NCI-H2081 (cell line): Measurements from ENCODE around the gene SLC35C1.

ENCODE experiments used
- DNase-seq, 2 experiments: peaks; one replicate each; lab custom pipeline; 2025; lab: John Stamatoyannopoulos, UW

SLC35C1 gene

GRCh38 chr11:45846974-45847910 lies 42.3 kb downstream of the SLC35C1 start, which contains the start of gene CRY2:
Gene CRY2 (plus strand): TSS chr11:45847475. CDS start chr11:45847491, 16 bp downstream.
- DNase-seq: peak; percentile 97 to 99

GRCh38 chr11:45847911-45848316 lies 43.0 kb downstream of the SLC35C1 start:
- DNase-seq: peak; percentile 14 to 39

- peak in 1 of 2 experiments; percentile 9 for DNase-seq
Measured at GRCh38 chr11:45848654-45849081, 43.7 kb downstream of the SLC35C1 start.

- DNase-seq: no peak
Measured at GRCh38 chr11:45850446-45850845, 45.5 kb downstream of the SLC35C1 start.

GRCh38 chr11:45851228-45851627 lies 46.3 kb downstream of the SLC35C1 start:
- no peak for DNase-seq

GRCh38 chr11:45852018-45852711 lies 47.2 kb downstream of the SLC35C1 start:
- no peak for DNase-seq

GRCh38 chr11:45852712-45853101 lies 47.8 kb downstream of the SLC35C1 start:
- no peak for DNase-seq

- no peak for DNase-seq
Measured at GRCh38 chr11:45853332-45854219, 48.6 kb downstream of the SLC35C1 start.

GRCh38 chr11:45855308-45855707 lies 50.4 kb downstream of the SLC35C1 start:
- no peak for DNase-seq

GRCh38 chr11:45856044-45856468 lies 51.1 kb downstream of the SLC35C1 start:
- no peak for DNase-seq

- DNase-seq: no peak
Measured at GRCh38 chr11:45857961-45858474, 53.1 kb downstream of the SLC35C1 start.

GRCh38 chr11:45858751-45859398 lies 53.9 kb downstream of the SLC35C1 start:
- no peak for DNase-seq

- peak; percentile 87 to 92 for DNase-seq
Measured at GRCh38 chr11:45859661-45860140, 54.8 kb downstream of the SLC35C1 start.

- no peak for DNase-seq
Measured at GRCh38 chr11:45860348-45860747, 55.4 kb downstream of the SLC35C1 start.

GRCh38 chr11:45860764-45861510 lies 56.0 kb downstream of the SLC35C1 start:
- DNase-seq: no peak
